K562 (cell line): ENCODE data around the gene PTGIS. TPM values are rescaled to one million over a fixed set of nuclear protein-coding genes. Genes with fewer than 3 reads are reported as not detected.

Experiments used
- CEBPB ChIP-seq: fragments of 450-650 bp; IDR thresholded peaks from 2 replicates; pipeline ENCODE4 v1.6.1; 2016; ENCODE audit warnings: missing genetic modification characterization, missing compliant biosample characterization
- COPS2 ChIP-seq: fragments of 450-650 bp; conservative IDR thresholded peaks from 2 replicates; pipeline ENCODE4 v1.6.1; 2016; ENCODE audit warnings: mild to moderate bottlenecking, moderate library complexity
- CTBP1 ChIP-seq: fragments of 450-650 bp; IDR thresholded peaks from 2 replicates; pipeline ENCODE4 v1.6.1; 2016; ENCODE audit warnings: borderline replicate concordance
- CUX1 ChIP-seq: fragments of 200-800 bp; sonication (Bioruptor generic); IDR thresholded peaks from 2 replicates; pipeline ENCODE4 v1.6.1; 2016; ENCODE audit warnings: missing genetic modification characterization, missing compliant biosample characterization
- DDX20 ChIP-seq: fragments of 450-650 bp; IDR thresholded peaks from 2 replicates; pipeline ENCODE4 v1.6.1; 2016; ENCODE audit warnings: missing genetic modification characterization, low read depth, mild to moderate bottlenecking, missing compliant biosample characterization, moderate library complexity
- DMBX1 ChIP-seq: fragments of 250-450 bp; sonication (Bioruptor Pico); IDR thresholded peaks from 2 replicates; pipeline ENCODE4 v1.8.0; 2022; ENCODE audit warnings: inconsistent platforms, mild to moderate bottlenecking, moderate library complexity, borderline replicate concordance
- ESRRA ChIP-seq: fragments of 450-650 bp; IDR thresholded peaks from 2 replicates; pipeline ENCODE4 v1.6.1; 2014; ENCODE audit warnings: low read depth, mild to moderate bottlenecking, moderate library complexity, borderline replicate concordance
- FOXJ3 ChIP-seq: sonication (generic); formaldehyde crosslinking; IDR thresholded peaks from 2 replicates; pipeline ENCODE4 v1.4.0; 2020; ENCODE audit warnings: mild to moderate bottlenecking, missing genetic modification reagents
- HSF4 ChIP-seq: fragments of 250-450 bp; sonication (Bioruptor Pico); IDR thresholded peaks from 2 replicates; pipeline ENCODE4 v2.1.2; 2022; ENCODE audit warnings: mild to moderate bottlenecking, moderate library complexity, borderline replicate concordance
- KDM1A ChIP-seq, 2 experiments: fragments of 450-650 bp; IDR thresholded peaks; 2 replicates each; pipeline ENCODE4 v1.6.1; 2016; ENCODE audit warnings: mild to moderate bottlenecking in 2 of 2
- L3MBTL2 ChIP-seq: fragments of 450-650 bp; IDR thresholded peaks from 2 replicates; pipeline ENCODE4 v1.6.1; 2016; ENCODE audit warnings: mild to moderate bottlenecking, moderate library complexity
- NR2C1 ChIP-seq, 2 experiments: fragments of 450-650 bp; IDR thresholded peaks; 2 replicates each; pipeline ENCODE4 v1.6.1; 2017; ENCODE audit warnings: mild to moderate bottlenecking in 2 of 2, antibody characterized with exemption in 1 of 2, inconsistent platforms in 1 of 2, missing compliant biosample characterization in 1 of 2, missing genetic modification characterization in 1 of 2
- POLR2AphosphoS5 ChIP-seq: IDR thresholded peaks from 2 replicates; pipeline ENCODE4 v1.6.1; 2011; ENCODE audit warnings: mild to moderate bottlenecking, low read depth, low read length, moderate library complexity; ENCODE audit not compliant: control insufficient read depth, insufficient read depth
- SAFB ChIP-seq: fragments of 200-400 bp; formaldehyde crosslinking; IDR thresholded peaks from 2 replicates; pipeline ENCODE4 v1.6.1; 2017; ENCODE audit warnings: low read depth, low read length, borderline replicate concordance
- SNAPC5 ChIP-seq: fragments of 250-450 bp; sonication (Bioruptor Pico); IDR thresholded peaks from 2 replicates; pipeline ENCODE4 v1.8.0; 2021; ENCODE audit warnings: moderate library complexity, mild to moderate bottlenecking, inconsistent platforms
- SREBF2 ChIP-seq: sonication (generic); formaldehyde crosslinking; IDR thresholded peaks from 2 replicates; pipeline ENCODE4 v1.4.0; 2020; ENCODE audit warnings: mild to moderate bottlenecking, missing genetic modification reagents
- TCF3 ChIP-seq: sonication (generic); formaldehyde crosslinking; IDR thresholded peaks from 2 replicates; pipeline ENCODE4 v1.4.0; 2020; ENCODE audit warnings: mild to moderate bottlenecking, missing genetic modification reagents
- USF2 ChIP-seq: sonication (generic); formaldehyde crosslinking; IDR thresholded peaks from 2 replicates; pipeline ENCODE4 v1.5.0; 2020; ENCODE audit warnings: missing genetic modification reagents
- ZBTB17 ChIP-seq: fragments of 450-650 bp; formaldehyde crosslinking; IDR thresholded peaks from 2 replicates; pipeline ENCODE4 v1.4.0; 2020; ENCODE audit warnings: mild to moderate bottlenecking
- ZNF124 ChIP-seq: sonication (generic); formaldehyde crosslinking; IDR thresholded peaks from 2 replicates; pipeline ENCODE4 v1.8.1; 2022; ENCODE audit warnings: missing genetic modification reagents
- ZNF551 ChIP-seq: fragments of 250-450 bp; sonication (Bioruptor Pico); IDR thresholded peaks from 2 replicates; pipeline ENCODE4 v1.5.0; 2021; ENCODE audit warnings: mild to moderate bottlenecking, moderate library complexity
- ZNF695 ChIP-seq: fragments of 450-650 bp; formaldehyde crosslinking; IDR thresholded peaks from 2 replicates; pipeline ENCODE4 v1.4.0; 2020; ENCODE audit warnings: mild to moderate bottlenecking, moderate library complexity
- ZNF830 ChIP-seq: fragments of 250-450 bp; sonication (Bioruptor Pico); IDR thresholded peaks from 2 replicates; pipeline ENCODE4 v1.5.0; 2021; ENCODE audit warnings: mild to moderate bottlenecking
- polyA plus RNA-seq, 8 experiments: library from polyadenylated mRNA; depleted of rRNA in 4 of 8; stranded (reverse) in 5 of 8; unstranded in 3 of 8; fragments of >200 nt; fragmentation: Nextera tagmentation in 2 of 8; fragmentation: Illumina TruSeq in 1 of 8; extraction: Ambion mirVana in 2 of 8; extraction: Trizol in 1 of 8; gene quantifications; 2 replicates each; pipeline versions ENCODE4 v1.2.1 to v1.2.3, GENCODE V29; 2011 to 2014; ENCODE audit warnings: inconsistent platforms in 1 of 8, missing spikeins in 1 of 8
- total RNA-seq, 7 experiments: library from RNA; depleted of rRNA in 6 of 7; stranded (reverse); fragments of >200 nt in 6 of 7; fragmentation: Illumina TruSeq in 2 of 7; extraction: Trizol in 2 of 7; gene quantifications; 2 replicates each; pipeline versions ENCODE4 v1.2.1 to v1.2.3, GENCODE V29; 2011 to 2021; ENCODE audit warnings: low replicate concordance in 1 of 7
- TF ChIP-seq, protein P1 (sequence below): sonication (generic); formaldehyde crosslinking; IDR thresholded peaks from 2 replicates; pipeline ENCODE4 v1.9.0; 2022; ENCODE audit warnings: mild to moderate bottlenecking, missing genetic modification reagents

The PTGIS gene
- total and polyA plus RNA-seq, 9 of the 15 experiments (the other 6 are each of a cell fraction or from before 2014, with no cell fraction given), result not detected

DNA sequence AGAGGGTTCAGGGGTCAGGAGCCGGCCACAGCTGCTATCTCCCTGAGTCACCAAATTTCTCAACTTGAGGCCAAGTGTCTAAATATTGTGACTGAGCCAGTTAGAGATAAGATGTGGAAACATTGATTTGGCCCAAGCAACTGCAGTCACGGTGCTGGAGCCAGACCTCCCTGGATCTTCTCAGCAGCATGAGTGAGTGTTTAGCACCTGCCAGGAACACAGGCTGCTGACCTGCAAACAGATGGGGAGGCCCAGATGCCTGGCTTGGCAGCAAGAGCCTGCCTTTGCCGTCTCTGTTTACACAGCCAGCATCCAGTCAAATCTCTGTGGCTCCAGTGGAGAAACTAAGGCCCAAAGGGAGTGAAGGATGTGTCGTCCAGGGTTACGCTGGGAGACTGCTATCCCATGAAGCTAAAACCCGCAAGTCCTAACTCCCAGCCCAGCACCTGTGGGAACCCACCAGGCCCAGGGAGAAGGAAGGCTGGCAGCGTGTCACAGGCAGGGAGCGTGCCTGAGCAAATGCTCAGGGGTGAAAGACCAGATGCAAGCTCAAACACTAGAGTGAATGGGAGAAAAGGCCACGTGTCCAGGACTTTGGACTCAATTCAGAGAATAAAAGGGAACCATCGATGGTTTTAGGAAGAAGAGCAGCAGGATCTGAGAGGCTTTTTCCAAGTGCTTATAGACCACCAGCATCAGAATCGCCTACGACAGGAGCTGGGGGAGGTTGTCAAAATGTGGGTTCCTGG lies 15.9 kb upstream of the PTGIS start (continued):
- TF ChIP-seq KDM1A (IDR thresholded peaks at IDR 0.05) (peak; percentile 95), ZNF830 (CRISPR knock-in tag) (no peak), DMBX1 (no peak), CTBP1 (peak; percentile 76; the same call in 1 of the 2 replicates), DDX20 (tag) (no peak), ZNF551 (CRISPR knock-in tag) (no peak), SNAPC5 (CRISPR knock-in tag) (no peak), L3MBTL2 (no peak), CEBPB (tag) (peak; percentile 88), NR2C1 (IDR thresholded peaks at IDR 0.05) (peak; percentile 88), NR2C1 (tag; IDR thresholded peaks at IDR 0.05) (peak; percentile 95), CUX1 (no peak), ESRRA (no peak; the same call in 1 of the 2 replicates), USF2 (no peak; the same call in 1 of the 2 replicates), ZNF124 (CRISPR knock-in tag) (no peak), SREBF2 (CRISPR knock-in tag) (no peak), ZNF695 (CRISPR knock-in tag) (no peak), HSF4 (CRISPR knock-in tag) (no peak), FOXJ3 (CRISPR knock-in tag) (no peak), SAFB (no peak), TCF3 (CRISPR knock-in tag) (peak; percentile 75), ZBTB17 (CRISPR knock-in tag) (no peak), COPS2 (no peak), POLR2AphosphoS5 (peak; percentile 47; the same call in 1 of the 2 replicates)
- TF ChIP-seq, protein P1, sequence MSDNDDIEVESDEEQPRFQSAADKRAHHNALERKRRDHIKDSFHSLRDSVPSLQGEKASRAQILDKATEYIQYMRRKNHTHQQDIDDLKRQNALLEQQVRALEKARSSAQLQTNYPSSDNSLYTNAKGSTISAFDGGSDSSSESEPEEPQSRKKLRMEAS (CRISPR knock-in tag), result no peak
